ENCODE measurements around the gene TRIM61.

TRIM61 gene

DNA sequence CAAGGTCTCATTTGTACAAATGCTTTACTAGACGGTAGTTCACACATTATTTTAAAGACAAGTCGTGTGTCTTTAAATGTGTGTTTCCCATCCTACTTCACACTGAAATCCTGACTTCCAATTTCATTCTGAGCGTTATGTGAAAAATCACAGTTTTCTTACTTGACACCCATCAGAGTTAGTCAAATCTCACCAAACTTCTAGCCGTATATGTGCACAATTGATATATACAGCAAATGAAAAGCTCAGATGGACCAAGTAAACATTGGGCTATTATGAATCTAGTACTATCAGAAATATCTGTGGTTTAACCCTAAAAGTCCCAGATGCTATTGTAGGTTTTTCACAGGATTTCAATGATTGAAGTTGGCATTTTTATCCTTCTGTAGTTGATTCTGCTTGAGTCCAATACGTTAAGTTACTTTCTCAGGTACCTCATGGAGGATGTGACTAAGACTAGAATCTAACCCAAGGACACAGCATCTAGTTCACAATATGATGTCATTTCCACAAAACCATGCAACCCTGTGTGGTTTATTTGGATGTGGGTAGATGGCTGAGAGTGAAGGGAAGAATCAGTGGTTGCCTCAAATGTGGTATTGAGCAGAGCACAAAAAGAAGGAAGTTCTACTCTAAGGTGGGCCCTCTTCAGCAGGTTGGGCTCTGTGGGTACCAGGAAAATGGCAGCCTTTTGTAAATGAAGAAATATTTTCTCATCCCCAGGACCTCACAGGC, 32.2 kb upstream of the TRIM61 start:
- Histone ChIP-seq H3K27me3 (ENCODE audit: insufficient read depth, low read length, poor library complexity) (no peaks in the 10 kb centered on the region), H3K79me2 (ENCODE audit: insufficient read depth, low read length) (no peaks in the 10 kb centered on the region), H3K9ac (ENCODE audit: low read depth, low read length) (no peak overlapping the region), H3K4me1 (ENCODE audit: insufficient read depth, low read length) (no peaks in the 10 kb centered on the region), H3K27ac (ENCODE audit: low read length) (no peak overlapping the region), H3K36me3 (ENCODE audit: insufficient read depth, low read length) (no peaks in the 10 kb centered on the region), H4K20me1 (ENCODE audit: insufficient read depth, low read length) (no peaks in the 10 kb centered on the region), H3K9me3 (ENCODE audit: insufficient read depth, low read length, severe bottlenecking) (no peaks in the 10 kb centered on the region), H3K4me2 (ENCODE audit: insufficient read depth, low read length) (no peak overlapping the region), H3K4me3 (ENCODE audit: low read depth in 1 of 2, low read length in 2 of 2) (no peak overlapping the region), H2AFZ (ENCODE audit: low read depth, low read length) (no peak overlapping the region)
- no peak for TF ChIP-seq EZH2 (IDR thresholded peaks at IDR 0.05; ENCODE audit: borderline replicate concordance, low read depth, low read length, severe bottlenecking)
- TF ChIP-seq, protein P1, sequence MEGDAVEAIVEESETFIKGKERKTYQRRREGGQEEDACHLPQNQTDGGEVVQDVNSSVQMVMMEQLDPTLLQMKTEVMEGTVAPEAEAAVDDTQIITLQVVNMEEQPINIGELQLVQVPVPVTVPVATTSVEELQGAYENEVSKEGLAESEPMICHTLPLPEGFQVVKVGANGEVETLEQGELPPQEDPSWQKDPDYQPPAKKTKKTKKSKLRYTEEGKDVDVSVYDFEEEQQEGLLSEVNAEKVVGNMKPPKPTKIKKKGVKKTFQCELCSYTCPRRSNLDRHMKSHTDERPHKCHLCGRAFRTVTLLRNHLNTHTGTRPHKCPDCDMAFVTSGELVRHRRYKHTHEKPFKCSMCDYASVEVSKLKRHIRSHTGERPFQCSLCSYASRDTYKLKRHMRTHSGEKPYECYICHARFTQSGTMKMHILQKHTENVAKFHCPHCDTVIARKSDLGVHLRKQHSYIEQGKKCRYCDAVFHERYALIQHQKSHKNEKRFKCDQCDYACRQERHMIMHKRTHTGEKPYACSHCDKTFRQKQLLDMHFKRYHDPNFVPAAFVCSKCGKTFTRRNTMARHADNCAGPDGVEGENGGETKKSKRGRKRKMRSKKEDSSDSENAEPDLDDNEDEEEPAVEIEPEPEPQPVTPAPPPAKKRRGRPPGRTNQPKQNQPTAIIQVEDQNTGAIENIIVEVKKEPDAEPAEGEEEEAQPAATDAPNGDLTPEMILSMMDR (IDR thresholded peaks at IDR 0.05; ENCODE audit: borderline replicate concordance, extremely low read depth, low read length, poor library complexity, severe bottlenecking), result no peak
- DNase-seq (no peak), ATAC-seq (ENCODE audit: insufficient read depth, low read depth) (peak; percentile 45; the same call in 2 of the 3 replicates)

DNA sequence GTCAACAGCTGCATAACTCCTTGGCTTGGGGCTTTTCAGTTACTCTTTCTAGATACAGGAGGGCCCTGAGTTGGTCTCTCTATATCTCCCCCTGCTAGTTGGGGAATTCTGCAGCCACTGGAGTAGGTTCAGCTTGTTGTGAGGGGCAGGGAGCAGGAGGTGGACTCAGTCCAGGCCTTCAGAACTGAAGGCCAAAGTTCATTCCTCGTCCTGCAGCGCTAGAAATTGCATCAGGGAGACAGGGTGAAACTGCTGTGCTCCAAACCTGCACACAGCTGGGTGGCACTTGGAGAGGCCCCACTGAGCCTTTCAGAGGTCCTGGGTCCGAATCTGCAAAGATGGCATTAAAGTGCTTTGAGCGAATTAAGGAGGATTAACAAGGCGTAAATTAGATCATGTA, 29.4 kb upstream of the TRIM61 start:
- no peak overlapping the region for H2AFZ ChIP-seq (ENCODE audit: low read depth, low read length)
- TF ChIP-seq EZH2 (IDR thresholded peaks at IDR 0.05; ENCODE audit: borderline replicate concordance, low read depth, low read length, severe bottlenecking), result no peak
- TF ChIP-seq, protein P1 (IDR thresholded peaks at IDR 0.05; ENCODE audit: borderline replicate concordance, extremely low read depth, low read length, poor library complexity, severe bottlenecking), result no peak
- no peaks in the 10 kb centered on the region for H3K36me3 ChIP-seq (ENCODE audit: insufficient read depth, low read length)
- DNase-seq (no peak), ATAC-seq (ENCODE audit: insufficient read depth, low read depth) (no peak)
- no peak overlapping the region for H3K9ac ChIP-seq (ENCODE audit: low read depth, low read length)
- H3K27me3 ChIP-seq (ENCODE audit: insufficient read depth, low read length, poor library complexity), result no peaks in the 10 kb centered on the region
- H3K4me2 ChIP-seq (ENCODE audit: insufficient read depth, low read length), result no peak overlapping the region
- no peaks in the 10 kb centered on the region for H3K4me1 ChIP-seq (ENCODE audit: insufficient read depth, low read length)
- H3K27ac ChIP-seq (ENCODE audit: low read length), result no peak overlapping the region
- no peaks in the 10 kb centered on the region for H3K79me2 ChIP-seq (ENCODE audit: insufficient read depth, low read length)
- H4K20me1 ChIP-seq (ENCODE audit: insufficient read depth, low read length), result no peaks in the 10 kb centered on the region
- H3K4me3 ChIP-seq (ENCODE audit: low read depth in 1 of 2, low read length in 2 of 2), result no peak overlapping the region
- no peaks in the 10 kb centered on the region for H3K9me3 ChIP-seq (ENCODE audit: insufficient read depth, low read length, severe bottlenecking)

DNA sequence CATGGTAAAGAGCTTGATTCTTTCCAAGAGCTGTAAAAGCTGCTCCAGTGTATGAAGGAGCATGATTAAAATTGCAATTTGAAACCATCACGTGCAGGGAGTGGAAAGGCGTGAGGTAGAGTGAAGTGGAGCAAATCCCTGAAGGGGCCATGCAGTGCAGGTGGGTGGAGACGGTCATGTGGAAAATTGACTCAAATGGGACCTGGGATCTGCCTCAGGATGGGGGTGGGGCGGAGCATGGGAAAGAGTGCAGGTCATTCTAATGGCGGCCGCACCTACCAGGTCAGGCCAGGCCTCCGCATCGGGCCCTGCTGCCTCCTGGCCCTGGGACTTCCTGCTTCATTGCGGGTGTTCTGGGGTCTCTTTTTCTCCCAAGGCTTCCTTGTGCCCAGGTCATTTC, 29.0 kb upstream of the TRIM61 start:
- no peak overlapping the region for H3K4me2 ChIP-seq (ENCODE audit: insufficient read depth, low read length)
- no peaks in the 10 kb centered on the region for H3K9me3 ChIP-seq (ENCODE audit: insufficient read depth, low read length, severe bottlenecking)
- H3K4me3 ChIP-seq (ENCODE audit: low read depth in 1 of 2, low read length in 2 of 2), result no peak overlapping the region
- no peak for DNase-seq
- no peak for ATAC-seq (ENCODE audit: insufficient read depth, low read depth)
- no peaks in the 10 kb centered on the region for H3K36me3 ChIP-seq (ENCODE audit: insufficient read depth, low read length)
- TF ChIP-seq, protein P1 (IDR thresholded peaks at IDR 0.05; ENCODE audit: borderline replicate concordance, extremely low read depth, low read length, poor library complexity, severe bottlenecking), result no peak
- no peak for TF ChIP-seq EZH2 (IDR thresholded peaks at IDR 0.05; ENCODE audit: borderline replicate concordance, low read depth, low read length, severe bottlenecking)
- H3K79me2 ChIP-seq (ENCODE audit: insufficient read depth, low read length), result no peaks in the 10 kb centered on the region
- no peaks in the 10 kb centered on the region for H3K27me3 ChIP-seq (ENCODE audit: insufficient read depth, low read length, poor library complexity)
- H3K9ac ChIP-seq (ENCODE audit: low read depth, low read length), result no peak overlapping the region
- H3K4me1 ChIP-seq (ENCODE audit: insufficient read depth, low read length), result no peaks in the 10 kb centered on the region
- no peak overlapping the region for H2AFZ ChIP-seq (ENCODE audit: low read depth, low read length)
- H3K27ac ChIP-seq (ENCODE audit: low read length), result no peak overlapping the region
- no peaks in the 10 kb centered on the region for H4K20me1 ChIP-seq (ENCODE audit: insufficient read depth, low read length)
